Measurements from ENCODE around the gene CPM. TPM values are rescaled to one million over a fixed set of nuclear protein-coding genes. Genes with fewer than 3 reads are reported as not detected.
"Not testable (repeated sequence)": the region's sequence is repeated elsewhere in the genome, so short reads cannot be mapped to it uniquely, and the experiment has no call there.

Gene CPM
- polyA plus RNA-seq, 6 donors from 2014 or later: 3.2 to 26.0 (median 7.0) TPM

DNA sequence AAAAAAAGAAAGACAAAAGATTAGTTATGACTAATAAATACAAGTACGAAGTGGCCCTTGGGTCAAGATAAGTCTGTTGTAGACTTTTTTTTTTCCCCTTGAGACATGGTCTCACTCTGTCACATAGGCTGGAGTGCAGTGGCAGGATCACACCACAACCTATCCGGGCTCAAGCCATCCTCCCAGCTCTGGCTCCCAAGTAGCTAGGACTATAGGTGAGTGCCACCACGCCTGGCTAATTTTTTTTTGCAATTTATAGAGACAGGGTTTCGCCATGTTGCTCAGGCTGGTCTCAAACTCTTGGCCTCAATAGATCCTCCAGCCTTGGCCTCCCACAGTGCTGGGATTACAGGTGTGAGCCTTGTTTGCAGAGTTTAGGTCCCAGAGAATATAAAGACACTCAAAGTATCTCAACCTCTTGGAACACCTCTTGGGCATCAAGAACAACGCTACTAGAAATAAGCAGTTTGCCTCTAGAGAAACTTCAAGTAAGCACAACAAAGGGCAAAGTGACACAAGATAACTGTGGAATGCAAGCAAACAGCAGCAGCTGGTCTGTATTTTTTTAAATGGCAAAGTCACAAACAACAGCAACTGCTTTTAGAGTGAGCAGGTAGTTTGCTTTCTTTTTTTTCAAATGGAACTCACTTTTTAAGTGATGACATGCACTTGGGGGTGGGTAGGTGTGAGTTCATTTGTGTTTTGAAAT, 128.9 kb downstream of the CPM start:
- ATAC-seq (ENCODE audit: low read depth in 2 of 2): no peak
- peak overlapping the region in 1 of 6 donors; percentile 9 for H3K27ac Mint-ChIP-seq

DNA sequence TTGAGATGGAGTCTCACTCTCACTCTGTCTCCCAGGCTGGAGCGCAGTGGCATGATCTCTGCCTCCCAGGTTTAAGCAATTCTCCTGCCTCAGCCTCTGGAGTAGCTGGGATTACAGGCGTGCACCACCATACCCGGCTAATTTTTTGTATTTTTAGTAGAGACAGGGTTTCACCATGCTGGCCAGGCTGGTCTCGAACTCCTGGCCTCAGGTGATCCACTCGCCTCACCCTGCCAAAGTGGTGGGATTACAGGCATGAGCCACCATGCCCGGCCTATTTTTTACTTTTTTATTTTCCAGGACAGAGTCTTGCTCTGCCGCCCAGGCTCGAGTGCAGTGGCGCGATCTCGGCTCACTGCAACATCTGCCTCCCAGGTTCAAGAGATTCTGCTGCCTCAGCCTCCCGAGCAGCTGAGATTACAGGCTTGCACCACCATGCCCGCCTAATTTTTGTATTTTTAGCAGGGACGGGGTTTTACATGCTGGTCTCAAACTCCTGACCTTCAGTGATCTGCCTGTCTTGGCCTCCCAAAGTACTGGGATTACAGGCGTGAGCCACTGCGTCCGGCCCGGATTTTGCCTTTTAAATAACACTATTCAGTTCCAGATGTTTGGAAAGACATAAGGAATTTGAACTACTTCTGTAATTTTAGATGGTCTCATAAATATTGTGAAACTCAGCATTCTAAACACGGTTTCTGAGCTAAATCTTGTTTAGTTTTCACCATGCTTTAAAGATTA, 129.9 kb downstream of the CPM start:
- not testable (repeated sequence) for DNase-seq; H3K36me3 Mint-ChIP-seq; H3K27me3 Mint-ChIP-seq; ATAC-seq (ENCODE audit: low read depth in 2 of 2); H3K27ac Mint-ChIP-seq; H3K9me3 Mint-ChIP-seq
- Mint-ChIP-seq H3K4me1 (peaks cover 0 to 13% (median 6%) of the 10 kb centered on the region in 3 donors), H3K4me3 (peak overlapping the region in 1 of 8 donors; percentile 57)

More for the DNA sequence above, 128.9 kb downstream of the CPM start:
- Mint-ChIP-seq H3K4me1 (peaks cover 4 to 13% (median 6%) of the 10 kb centered on the region in 3 donors), H3K36me3 (no peaks in the 10 kb centered on the region), H3K4me3 (peak overlapping the region in 2 of 8 donors; percentile 32 to 61), H3K9me3 (no peaks in the 10 kb centered on the region), H3K27me3 (no peaks in the 10 kb centered on the region)
- DNase-seq: no peak

DNA sequence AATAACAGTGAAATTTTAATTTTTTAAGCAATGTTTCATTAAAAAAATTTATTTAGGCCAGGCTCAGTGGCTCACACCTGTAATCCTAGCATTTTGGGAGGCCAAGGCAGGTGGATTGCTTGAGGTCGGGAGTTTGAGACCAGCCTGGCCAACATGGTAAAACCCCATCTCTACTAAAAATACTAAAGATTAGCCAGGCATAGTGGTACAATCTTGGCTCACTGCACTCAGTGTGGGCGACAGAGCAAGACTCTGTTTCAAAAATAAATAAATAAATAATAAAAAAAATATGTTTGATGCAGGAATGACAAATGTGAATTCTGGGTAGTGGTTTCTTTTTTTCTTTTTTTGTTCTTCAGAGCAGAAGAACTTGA, 130.6 kb downstream of the CPM start:
- H3K9me3 Mint-ChIP-seq; H3K27me3 Mint-ChIP-seq; DNase-seq; H3K36me3 Mint-ChIP-seq; H3K27ac Mint-ChIP-seq; ATAC-seq (ENCODE audit: low read depth in 2 of 2); H3K4me1 Mint-ChIP-seq; H3K4me3 Mint-ChIP-seq: not testable (repeated sequence)

Other genes starting within 250 kb of the CPM start
- 10 to 100 TPM; 21.5 to 42.2 (median 34.6) TPM for gene NUP107, start 246.2 kb downstream of the CPM start, polyA plus RNA-seq (ENCODE audit: low read depth in 6 of 6)
- 10 to 100 TPM; 11.4 to 26.2 (median 16.4) TPM for gene SLC35E3, start 187.0 kb downstream of the CPM start, polyA plus RNA-seq (ENCODE audit: low read depth in 6 of 6)
- gene MDM2, start 125.0 kb downstream of the CPM start, polyA plus RNA-seq (ENCODE audit: low read depth in 6 of 6): 10 to 100 TPM; 21.6 to 31.1 (median 25.6) TPM

All from naive B cell (primary cell).